PC-9 (cell line): ENCODE data around the gene MFSD6. TPM values are rescaled to one million over a fixed set of nuclear protein-coding genes. Genes with fewer than 3 reads are reported as not detected.

Source experiments
- BruUV-seq: library from RNA; stranded (reverse); fragments of 400-500 nt; replicated peaks from 2 replicates; lab custom pipeline; 2021; lab: Mats Ljungman, UMichigan
- CTCF ChIA-PET: fragments of 300-600 bp; sonication (Branson Sonifier 250); formaldehyde crosslinking; loops from one replicate; lab custom pipeline; 2022; ENCODE audit warnings: antibody characterized with exemption; lab: Charles Lee
- POLR2A ChIA-PET: fragments of 300-600 bp; sonication (Branson Sonifier 250); formaldehyde crosslinking; loops from one replicate; lab custom pipeline; 2022; ENCODE audit warnings: antibody characterized with exemption; ENCODE audit not compliant: unreplicated experiment; lab: Charles Lee
- DNase-seq, 2 experiments: peaks; one replicate each; pipeline versions ENCODE4 v3.0.0 to v3.0.0-alpha.2; 2015 to 2022; ENCODE audit warnings: mixed read lengths in 1 of 2
- H2AFZ ChIP-seq: fragments of 200-600 bp; sonication (generic); 2 replicates; pipeline ENCODE4 v1.8.1; 2017; ENCODE audit warnings: antibody characterized with exemption
- H3F3A ChIP-seq: fragments of 200-600 bp; sonication (generic); 2 replicates; pipeline ENCODE4 v1.8.1; 2017; ENCODE audit warnings: antibody characterized with exemption, mild to moderate bottlenecking, low read depth; ENCODE audit not compliant: insufficient read depth
- H3K27ac ChIP-seq: fragments of 200-600 bp; sonication (generic); 2 replicates; pipeline ENCODE4 v1.6.1; 2016; ENCODE audit warnings: mixed run types
- H3K27me3 ChIP-seq: fragments of 200-600 bp; sonication (generic); 2 replicates; pipeline ENCODE4 v1.6.1; 2016; ENCODE audit warnings: low read depth, mixed run types; ENCODE audit not compliant: insufficient read depth
- H3K36me3 ChIP-seq: fragments of 200-600 bp; sonication (generic); 2 replicates; pipeline ENCODE4 v1.6.1; 2016; ENCODE audit warnings: low read depth, mixed run types
- H3K4me1 ChIP-seq: fragments of 200-600 bp; sonication (generic); replicated peaks from 2 replicates; pipeline ENCODE4 v1.6.1; 2016; ENCODE audit warnings: mixed run types; ENCODE audit not compliant: insufficient read depth
- H3K4me2 ChIP-seq: fragments of 200-600 bp; sonication (generic); 2 replicates; pipeline ENCODE4 v1.6.1; 2017; ENCODE audit warnings: mixed run types
- H3K4me3 ChIP-seq: fragments of 200-600 bp; sonication (generic); 2 replicates; pipeline ENCODE4 v1.6.1; 2016; ENCODE audit warnings: mixed run types
- H3K79me2 ChIP-seq: fragments of 200-600 bp; sonication (generic); 2 replicates; pipeline ENCODE4 v1.6.1; 2017; ENCODE audit warnings: low read depth, mixed run types
- H3K9me2 ChIP-seq: fragments of 200-600 bp; sonication (generic); 2 replicates; pipeline ENCODE4 v1.8.1; 2017; ENCODE audit warnings: mild to moderate bottlenecking; ENCODE audit not compliant: insufficient read depth
- H3K9me3 ChIP-seq: fragments of 200-600 bp; sonication (generic); 2 replicates; pipeline ENCODE4 v1.8.1; 2016; ENCODE audit warnings: low read depth; ENCODE audit not compliant: insufficient read depth
- H4K20me1 ChIP-seq: fragments of 200-600 bp; sonication (generic); 2 replicates; pipeline ENCODE4 v1.8.1; 2017; ENCODE audit not compliant: insufficient read depth
- CTCF ChIP-seq: fragments of 200-600 bp; sonication (generic); conservative IDR thresholded peaks from 2 replicates; pipeline ENCODE4 v1.6.1; 2017; ENCODE audit warnings: mixed run types, antibody characterized with exemption, mild to moderate bottlenecking, moderate library complexity
- EZH2 ChIP-seq: fragments of 200-600 bp; sonication (generic); IDR thresholded peaks from 2 replicates; pipeline ENCODE4 v1.8.0; 2017; ENCODE audit warnings: antibody characterized with exemption, low read depth
- intact Hi-C: fragments of 100-400 bp; cut with micrococcal nuclease; formaldehyde crosslinking; loops from one replicate; pipeline ENCODE4 v1.10.0; 2022; ENCODE audit not compliant: unreplicated experiment
- total RNA-seq: library from RNA; stranded (reverse); gene quantifications from 2 replicates; pipeline ENCODE4 v1.2.3, GENCODE V29; 2021

Gene MFSD6
- total RNA-seq, 1 experiment from 2014 or later, result 15.6 TPM

- POLR2A ChIA-PET, result no interaction called here
- no TSS peak for BruUV-seq
- CTCF ChIA-PET, result no interaction called here
- no peaks in the 10 kb centered on the region for H3K9me2 ChIP-seq
- intact Hi-C loops, result loop anchor here (10.0 kb wide), 1 partner anchor 285 kb away; no protein-coding TSS in a partner anchor
- H3K4me3 ChIP-seq, result no peak overlapping the region
- H2AFZ ChIP-seq, result no peak overlapping the region
- no peaks in the 10 kb centered on the region for H3K9me3 ChIP-seq
- H3F3A ChIP-seq, result no peaks in the 10 kb centered on the region
- TF ChIP-seq EZH2 (no peak), CTCF (no peak)
- H3K27ac ChIP-seq, result no peak overlapping the region
- no peaks in the 10 kb centered on the region for H4K20me1 ChIP-seq
- H3K4me1 ChIP-seq, result no peaks in the 10 kb centered on the region
- H3K36me3 ChIP-seq, result no peaks in the 10 kb centered on the region
- H3K27me3 ChIP-seq, result no peaks in the 10 kb centered on the region
- no peaks in the 10 kb centered on the region for H3K79me2 ChIP-seq
- DNase-seq, result no peak
- H3K4me2 ChIP-seq, result no peak overlapping the region
These were observed 112.0 kb downstream of the MFSD6 start for GRCh38 chr2:190519975-190520767.

- H3K27me3 ChIP-seq, result no peaks in the 10 kb centered on the region
- BruUV-seq, result no TSS peak
- H3K9me3 ChIP-seq, result no peaks in the 10 kb centered on the region
- H3K79me2 ChIP-seq, result no peaks in the 10 kb centered on the region
- TF ChIP-seq CTCF (no peak), EZH2 (no peak)
- peaks cover 18% of the 10 kb centered on the region for H3K4me1 ChIP-seq
- H3K4me2 ChIP-seq, result no peak overlapping the region
- ChIA-PET CTCF (no interaction called here), POLR2A (no interaction called here)
- intact Hi-C loops, result no loop called here
- no peaks in the 10 kb centered on the region for H3K36me3 ChIP-seq
- no peaks in the 10 kb centered on the region for H3F3A ChIP-seq
- no peak overlapping the region for H2AFZ ChIP-seq
- no peak overlapping the region for H3K4me3 ChIP-seq
- no peaks in the 10 kb centered on the region for H4K20me1 ChIP-seq
- H3K27ac ChIP-seq, result no peak overlapping the region
- H3K9me2 ChIP-seq, result no peaks in the 10 kb centered on the region
- no peak for DNase-seq
These were observed 116.8 kb downstream of the MFSD6 start for GRCh38 chr2:190524928-190525327.

GRCh38 chr2:190526105-190526750, 118.1 kb downstream of the MFSD6 start:
- Histone ChIP-seq H3K9me2 (no peaks in the 10 kb centered on the region), H3K4me2 (no peak overlapping the region), H3K27ac (no peak overlapping the region), H3K36me3 (no peaks in the 10 kb centered on the region), H3F3A (no peaks in the 10 kb centered on the region), H2AFZ (no peak overlapping the region), H3K27me3 (no peaks in the 10 kb centered on the region), H3K79me2 (no peaks in the 10 kb centered on the region), H3K9me3 (no peaks in the 10 kb centered on the region), H3K4me3 (no peak overlapping the region), H4K20me1 (no peaks in the 10 kb centered on the region), H3K4me1 (peaks cover 18% of the 10 kb centered on the region)
- intact Hi-C loops, result no loop called here
- no TSS peak for BruUV-seq
- TF ChIP-seq CTCF, result no peak
- ChIA-PET POLR2A (no interaction called here), CTCF (no interaction called here)
- no peak for DNase-seq
